Mesothelial cell of epicardium (in vitro differentiated cells): ENCODE measurements around the gene KCNJ6. TPM values are rescaled to one million over a fixed set of nuclear protein-coding genes. Genes with fewer than 3 reads are reported as not detected.

Source experiments
- DNase-seq, 2 experiments: peaks; one replicate each; pipeline ENCODE4 v3.0.0; 2021; ENCODE audit warnings: low spot score in 2 of 2; ENCODE audit not compliant: unreplicated experiment in 2 of 2
- H3K27ac Mint-ChIP-seq: 2 replicates; pipeline ENCODE4 v1.8.0; 2021; ENCODE audit warnings: mixed read lengths
- H3K27me3 Mint-ChIP-seq: 2 replicates; pipeline ENCODE4 v1.8.0; 2021; ENCODE audit warnings: low read depth, mixed read lengths
- H3K36me3 Mint-ChIP-seq: 2 replicates; pipeline ENCODE4 v1.8.0; 2021; ENCODE audit warnings: mixed read lengths
- H3K4me1 Mint-ChIP-seq: 2 replicates; pipeline ENCODE4 v1.8.0; 2021; ENCODE audit warnings: mixed read lengths
- H3K4me3 Mint-ChIP-seq: 2 replicates; pipeline ENCODE4 v1.8.0; 2021; ENCODE audit warnings: mild to moderate bottlenecking, moderate library complexity, mixed read lengths
- H3K9me3 Mint-ChIP-seq: 2 replicates; pipeline ENCODE4 v1.8.0; 2021; ENCODE audit warnings: mixed read lengths
- CTCF ChIP-seq: fragments of 200-600 bp; sonication (generic); IDR thresholded peaks from one replicate; pipeline ENCODE4 v1.5.0; 2021; ENCODE audit warnings: antibody characterized with exemption; ENCODE audit not compliant: unreplicated experiment
- total RNA-seq: library from RNA; stranded (reverse); gene quantifications from 3 replicates; pipeline ENCODE4 v1.2.1, GENCODE V29; 2021

The KCNJ6 gene
- total RNA-seq, 1 donor from 2014 or later = 0.02 TPM

GRCh38 chr21:37904856-37905255 lies 11.4 kb downstream of the KCNJ6 start:
- Mint-ChIP-seq H3K27ac (no peak overlapping the region), H3K36me3 (no peaks in the 10 kb centered on the region), H3K9me3 (no peaks in the 10 kb centered on the region), H3K27me3 (peaks cover 82% of the 10 kb centered on the region), H3K4me1 (no peaks in the 10 kb centered on the region), H3K4me3 (no peak overlapping the region)
- DNase-seq = no peak
- TF ChIP-seq CTCF = no peak

GRCh38 chr21:37903396-37903795 lies 12.9 kb downstream of the KCNJ6 start:
- Mint-ChIP-seq H3K9me3 (no peaks in the 10 kb centered on the region), H3K27me3 (peaks cover 81% of the 10 kb centered on the region), H3K36me3 (no peaks in the 10 kb centered on the region), H3K4me1 (peaks cover 2% of the 10 kb centered on the region), H3K4me3 (no peak overlapping the region), H3K27ac (no peak overlapping the region)
- DNase-seq = no peak
- no peak for TF ChIP-seq CTCF

GRCh38 chr21:37899146-37899545 lies 17.1 kb downstream of the KCNJ6 start:
- Mint-ChIP-seq H3K36me3 (no peaks in the 10 kb centered on the region), H3K9me3 (no peaks in the 10 kb centered on the region), H3K4me3 (no peak overlapping the region), H3K27me3 (peaks cover 70% of the 10 kb centered on the region), H3K27ac (no peak overlapping the region), H3K4me1 (peaks cover 2% of the 10 kb centered on the region)
- DNase-seq = no peak
- no peak for TF ChIP-seq CTCF

GRCh38 chr21:37896788-37897187 lies 19.5 kb downstream of the KCNJ6 start:
- Mint-ChIP-seq H3K27me3 (peaks cover 62% of the 10 kb centered on the region), H3K9me3 (no peaks in the 10 kb centered on the region), H3K4me3 (no peak overlapping the region), H3K36me3 (no peaks in the 10 kb centered on the region), H3K4me1 (peaks cover 2% of the 10 kb centered on the region), H3K27ac (no peak overlapping the region)
- no peak for DNase-seq
- no peak for TF ChIP-seq CTCF

GRCh38 chr21:37891972-37892371 lies 24.3 kb downstream of the KCNJ6 start:
- DNase-seq = no peak
- Mint-ChIP-seq H3K27me3 (peaks cover 38% of the 10 kb centered on the region), H3K9me3 (no peaks in the 10 kb centered on the region), H3K4me3 (no peak overlapping the region), H3K27ac (no peak overlapping the region), H3K36me3 (no peaks in the 10 kb centered on the region), H3K4me1 (no peaks in the 10 kb centered on the region)
- no peak for TF ChIP-seq CTCF

GRCh38 chr21:37888659-37889058 lies 27.6 kb downstream of the KCNJ6 start:
- no peak overlapping the region for H3K4me3 Mint-ChIP-seq

More at GRCh38 chr21:37888659-37889058, 27.6 kb downstream of the KCNJ6 start:
- Mint-ChIP-seq H3K27me3 (peaks cover 46% of the 10 kb centered on the region), H3K9me3 (no peaks in the 10 kb centered on the region), H3K36me3 (no peaks in the 10 kb centered on the region), H3K4me1 (no peaks in the 10 kb centered on the region), H3K27ac (no peak overlapping the region)
- no peak for DNase-seq
- TF ChIP-seq CTCF = no peak
